Skin epidermis (tissue), 12 donors: ENCODE measurements around the gene ZFAND5.

ENCODE experiments used
- H3K27ac ChIP-seq, 21 experiments: fragments of 200-600 bp; sonication (generic) in 11 of 21; one replicate each; pipeline ENCODE4 v1.5.0; 2020; ENCODE audit warnings: mild to moderate bottlenecking in 3 of 21, inconsistent platforms in 2 of 21, moderate library complexity in 2 of 21
- H3K4me3 ChIP-seq, 7 experiments: fragments of 200-600 bp; sonication (generic) in 2 of 7; one replicate each; pipeline ENCODE4 v1.5.0; 2020; ENCODE audit warnings: inconsistent platforms in 2 of 7, mild to moderate bottlenecking in 2 of 7, moderate library complexity in 1 of 7

The ZFAND5 gene

GRCh38 chr9:72333197-72333596 lies 31.8 kb downstream of the ZFAND5 start:
- Histone ChIP-seq H3K4me3 (no peak overlapping the region), H3K27ac (no peak overlapping the region)

- Histone ChIP-seq H3K27ac (no peak overlapping the region), H3K4me3 (no peak overlapping the region)
These were observed 32.7 kb downstream of the ZFAND5 start for GRCh38 chr9:72332351-72332750.

GRCh38 chr9:72327631-72328030 lies 37.4 kb downstream of the ZFAND5 start:
- Histone ChIP-seq H3K27ac (no peak overlapping the region), H3K4me3 (no peak overlapping the region)

GRCh38 chr9:72326641-72327040 lies 38.4 kb downstream of the ZFAND5 start:
- no peak overlapping the region for H3K4me3 ChIP-seq
- H3K27ac ChIP-seq: no peak overlapping the region

DNA sequence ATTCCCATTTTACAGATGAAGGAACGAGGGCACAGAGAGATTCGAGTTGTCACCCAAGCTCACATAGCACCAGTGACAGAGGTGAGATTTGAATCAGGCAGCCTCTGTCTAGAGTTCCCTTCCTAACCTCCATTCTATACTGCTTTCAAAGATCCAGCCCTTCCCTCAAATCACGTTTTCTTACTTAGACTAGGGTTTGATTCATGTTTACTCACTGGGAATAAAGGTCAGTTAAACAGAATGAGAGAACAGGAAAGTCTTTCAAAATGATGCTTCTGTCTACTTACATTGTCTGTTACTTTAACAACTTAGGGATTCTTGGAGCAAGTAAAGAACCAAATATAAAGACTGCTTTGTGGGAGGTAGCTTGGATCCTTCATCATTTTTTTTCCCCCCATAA lies 40.0 kb downstream of the ZFAND5 start:
- Histone ChIP-seq H3K4me3 (no peak overlapping the region), H3K27ac (no peak overlapping the region)

GRCh38 chr9:72322678-72323077 lies 42.3 kb downstream of the ZFAND5 start:
- no peak overlapping the region for H3K27ac ChIP-seq
- no peak overlapping the region for H3K4me3 ChIP-seq

GRCh38 chr9:72322259-72322658 lies 42.7 kb downstream of the ZFAND5 start:
- no peak overlapping the region for H3K27ac ChIP-seq
- no peak overlapping the region for H3K4me3 ChIP-seq

- H3K4me3 ChIP-seq: no peak overlapping the region
- H3K27ac ChIP-seq: peak overlapping the region in 18 of 21 experiments; percentile 0 to 71 (median 44)
These were observed 49.3 kb downstream of the ZFAND5 start for GRCh38 chr9:72315510-72316311.

GRCh38 chr9:72315089-72315509 lies 49.9 kb downstream of the ZFAND5 start:
- H3K27ac ChIP-seq: peak overlapping the region in 17 of 21 experiments; percentile 0 to 71 (median 45)
- H3K4me3 ChIP-seq: no peak overlapping the region

DNA sequence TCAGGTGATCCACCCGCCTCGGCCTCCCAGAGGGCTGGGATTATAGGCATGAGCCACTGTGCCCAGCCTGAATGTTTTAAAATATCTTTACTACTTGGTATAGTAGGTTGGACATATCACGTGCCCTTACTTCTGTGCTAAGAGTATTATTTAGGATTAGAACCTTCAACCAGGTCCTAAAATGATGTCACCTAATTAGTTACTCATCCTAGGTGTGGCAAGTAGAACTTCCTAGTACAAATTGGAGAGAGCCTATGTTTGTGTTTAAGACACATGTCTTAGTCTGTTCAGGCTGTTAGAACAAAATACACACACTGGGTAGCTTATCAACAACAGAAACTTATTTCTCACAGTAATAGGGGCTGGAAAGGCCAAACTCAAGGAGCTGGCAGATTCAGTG lies 51.5 kb downstream of the ZFAND5 start:
- H3K4me3 ChIP-seq: no peak overlapping the region
- peak overlapping the region in 2 of 21 experiments; percentile 9 to 51 for H3K27ac ChIP-seq

GRCh38 chr9:72312386-72312987 lies 52.5 kb downstream of the ZFAND5 start:
- Histone ChIP-seq H3K4me3 (no peak overlapping the region), H3K27ac (no peak overlapping the region)

GRCh38 chr9:72309364-72310133 lies 55.5 kb downstream of the ZFAND5 start:
- no peak overlapping the region for H3K4me3 ChIP-seq
- H3K27ac ChIP-seq: no peak overlapping the region

- Histone ChIP-seq H3K27ac (peak overlapping the region in 8 of 21 experiments; percentile 17 to 89 (median 77)), H3K4me3 (no peak overlapping the region)
These were observed 58.2 kb downstream of the ZFAND5 start for GRCh38 chr9:72306761-72307160.

GRCh38 chr9:72305707-72306106 lies 59.3 kb downstream of the ZFAND5 start:
- Histone ChIP-seq H3K4me3 (peak overlapping the region in 4 of 7 experiments; percentile 6 to 29 (median 12)), H3K27ac (peak overlapping the region in 17 of 21 experiments; percentile 17 to 89 (median 74))

GRCh38 chr9:72305102-72305546 lies 59.9 kb downstream of the ZFAND5 start:
- Histone ChIP-seq H3K27ac (peak overlapping the region in 20 of 21 experiments; percentile 48 to 89 (median 77)), H3K4me3 (peak overlapping the region in 4 of 7 experiments; percentile 6 to 29 (median 12))

- H3K4me3 ChIP-seq: no peak overlapping the region
- H3K27ac ChIP-seq: peak overlapping the region in 20 of 21 experiments; percentile 48 to 89 (median 77)
These were observed 60.5 kb downstream of the ZFAND5 start for GRCh38 chr9:72304538-72304937.
